Choroid plexus epithelial cell (primary cell): ENCODE data around the gene STYXL1.
"Not testable (repeated sequence)": the region's sequence is repeated elsewhere in the genome, so short reads cannot be mapped to it uniquely, and the experiment has no call there.

Source experiments
- DNase-seq: peaks from one replicate; pipeline ENCODE4 v3.0.0-alpha.2; 2010; ENCODE audit warnings: low read depth
- H3K4me3 ChIP-seq: 2 replicates; pipeline ENCODE4 v1.5.1; 2011; ENCODE audit warnings: low read depth, mild to moderate bottlenecking, control low read depth, low read length, moderate library complexity
- CTCF ChIP-seq: conservative IDR thresholded peaks from 2 replicates; pipeline ENCODE4 v1.5.1; 2011; ENCODE audit warnings: low read depth, mild to moderate bottlenecking, control low read depth, inconsistent platforms, low read length, moderate library complexity

STYXL1 gene

GRCh38 chr7:76063525-76063924 lies 15.7 kb upstream of the STYXL1 start:
- no peak overlapping the region for H3K4me3 ChIP-seq
- DNase-seq: no peak
- TF ChIP-seq CTCF: no peak

GRCh38 chr7:76063114-76063513 lies 15.3 kb upstream of the STYXL1 start:
- no peak for TF ChIP-seq CTCF
- H3K4me3 ChIP-seq: no peak overlapping the region
- DNase-seq: no peak

- no peak overlapping the region for H3K4me3 ChIP-seq
- TF ChIP-seq CTCF: no peak
- DNase-seq: no peak
These were observed 14.5 kb upstream of the STYXL1 start for GRCh38 chr7:76062254-76062653.

GRCh38 chr7:76060842-76061241 lies 13.0 kb upstream of the STYXL1 start:
- DNase-seq: no peak
- no peak overlapping the region for H3K4me3 ChIP-seq
- no peak for TF ChIP-seq CTCF

GRCh38 chr7:76058745-76059144 lies 10.9 kb upstream of the STYXL1 start:
- DNase-seq, H3K4me3 ChIP-seq: not testable (repeated sequence)

GRCh38 chr7:76057813-76058145 lies 10.0 kb upstream of the STYXL1 start:
- no peak for TF ChIP-seq CTCF
- H3K4me3 ChIP-seq: no peak overlapping the region
- no peak for DNase-seq

- no peak overlapping the region for H3K4me3 ChIP-seq
- no peak for DNase-seq
- TF ChIP-seq CTCF: no peak
These were observed 9.5 kb upstream of the STYXL1 start for GRCh38 chr7:76057103-76057812.
